Kidney epithelial cell (primary cell): ENCODE results near the gene AJAP1. TPM values are rescaled to one million over a fixed set of nuclear protein-coding genes. Genes with fewer than 3 reads are reported as not detected.
"Not testable (repeated sequence)": the region's sequence is repeated elsewhere in the genome, so short reads cannot be mapped to it uniquely, and the experiment has no call there.

Experiments
- DNase-seq: peaks from one replicate; pipeline ENCODE4 v3.0.0-alpha.2; 2010; ENCODE audit warnings: low read depth
- H3K27me3 ChIP-seq: 2 replicates; pipeline ENCODE4 v1.6.0; 2011; ENCODE audit warnings: low read length; ENCODE audit not compliant: control insufficient read depth, insufficient read depth
- H3K36me3 ChIP-seq: 2 replicates; pipeline ENCODE4 v1.5.1; 2011; ENCODE audit warnings: low read length; ENCODE audit not compliant: control insufficient read depth, insufficient read depth
- H3K4me3 ChIP-seq: 2 replicates; pipeline ENCODE4 v1.5.1; 2011; ENCODE audit warnings: low read depth, mild to moderate bottlenecking, control low read depth, low read length
- CTCF ChIP-seq: IDR thresholded peaks from 2 replicates; pipeline ENCODE4 v1.5.1; 2011; ENCODE audit warnings: mild to moderate bottlenecking, moderate library complexity, low read length, control low read depth, inconsistent platforms; ENCODE audit not compliant: insufficient read depth, poor library complexity, severe bottlenecking
- total RNA-seq: library from RNA; depleted of rRNA; stranded (reverse); fragments of >200 nt; gene quantifications from 2 replicates; pipeline ENCODE4 v1.2.3, GENCODE V29; 2015

The AJAP1 gene
- total RNA-seq, 1 donor from 2014 or later, result 0.67 TPM

- no peak for TF ChIP-seq CTCF
- H3K27me3 ChIP-seq, result peaks cover 11% of the 10 kb centered on the region
- DNase-seq, result no peak
- no peaks in the 10 kb centered on the region for H3K36me3 ChIP-seq
- H3K4me3 ChIP-seq, result no peak overlapping the region
These were observed 7.8 kb downstream of the AJAP1 start for GRCh38 chr1:4662168-4662567.

DNA sequence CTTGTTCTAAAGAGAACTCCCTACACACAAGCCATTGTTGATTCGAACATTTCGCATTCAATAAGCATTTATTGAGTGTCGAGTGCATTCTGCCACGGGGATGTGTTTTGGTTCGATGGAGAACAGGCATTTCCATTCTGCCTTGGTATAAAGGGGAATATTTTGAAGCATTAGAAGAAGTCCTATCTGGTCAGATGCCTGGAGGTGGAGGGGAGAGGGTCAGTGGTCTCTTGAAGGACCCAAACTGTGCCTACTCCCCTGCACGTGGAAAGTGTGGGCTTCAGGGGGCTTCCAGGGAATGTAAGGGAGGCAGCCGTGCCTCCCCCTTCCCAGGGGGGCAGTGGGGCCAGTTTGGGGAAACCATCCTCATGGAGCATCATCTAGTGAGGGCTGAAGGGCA is 8.3 kb downstream of the AJAP1 start:
- Histone ChIP-seq H3K36me3 (no peaks in the 10 kb centered on the region), H3K4me3 (no peak overlapping the region), H3K27me3 (peaks cover 11% of the 10 kb centered on the region)
- no peak for DNase-seq
- no peak for TF ChIP-seq CTCF

DNA sequence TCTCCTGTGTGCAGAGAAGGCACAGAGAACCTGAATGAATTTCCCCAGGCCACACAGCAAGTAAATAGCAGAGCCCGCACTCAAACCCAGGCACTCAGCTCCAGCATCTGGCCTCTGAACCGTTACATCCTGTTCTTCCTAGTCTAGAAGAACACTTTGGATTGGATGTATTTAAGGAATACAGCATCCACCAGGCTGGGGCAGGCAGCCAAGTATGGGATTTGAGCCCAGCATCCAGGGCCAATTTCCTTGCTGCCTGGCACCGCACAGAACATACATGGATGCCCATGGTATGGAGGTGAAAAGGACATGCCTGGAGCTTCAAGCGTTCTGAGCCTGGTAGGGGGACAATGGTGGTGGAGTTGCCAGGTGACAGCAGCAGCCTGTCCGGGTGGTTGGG is 9.7 kb downstream of the AJAP1 start:
- Histone ChIP-seq H3K36me3 (no peaks in the 10 kb centered on the region), H3K4me3 (no peak overlapping the region), H3K27me3 (no peaks in the 10 kb centered on the region)
- TF ChIP-seq CTCF, result no peak
- no peak for DNase-seq

DNA sequence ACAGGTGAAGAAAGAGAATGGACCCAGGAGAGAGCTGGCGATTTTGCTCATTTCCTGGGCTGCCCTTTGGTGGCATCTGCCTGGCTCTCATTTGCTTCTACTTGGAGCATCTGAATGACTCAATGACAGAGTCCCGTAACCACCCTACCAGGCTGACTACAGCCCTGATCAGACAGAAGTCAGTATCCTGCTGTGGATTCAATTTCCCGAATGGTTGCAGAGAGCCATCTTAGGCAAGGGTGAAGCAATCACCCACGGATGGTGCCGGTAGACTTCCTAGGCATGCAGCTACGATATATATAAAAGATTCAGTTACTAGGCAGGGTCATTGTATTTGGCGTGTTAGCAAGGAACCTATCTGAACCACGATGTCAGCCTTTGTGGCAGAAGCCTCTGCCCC is 10.2 kb downstream of the AJAP1 start:
- DNase-seq, result no peak
- TF ChIP-seq CTCF, result no peak
- Histone ChIP-seq H3K36me3 (no peaks in the 10 kb centered on the region), H3K4me3 (no peak overlapping the region), H3K27me3 (no peaks in the 10 kb centered on the region)

GRCh38 chr1:4665456-4665855 is 11.0 kb downstream of the AJAP1 start:
- no peak overlapping the region for H3K4me3 ChIP-seq
- no peaks in the 10 kb centered on the region for H3K36me3 ChIP-seq
- no peaks in the 10 kb centered on the region for H3K27me3 ChIP-seq
- no peak for DNase-seq
- TF ChIP-seq CTCF, result no peak

DNA sequence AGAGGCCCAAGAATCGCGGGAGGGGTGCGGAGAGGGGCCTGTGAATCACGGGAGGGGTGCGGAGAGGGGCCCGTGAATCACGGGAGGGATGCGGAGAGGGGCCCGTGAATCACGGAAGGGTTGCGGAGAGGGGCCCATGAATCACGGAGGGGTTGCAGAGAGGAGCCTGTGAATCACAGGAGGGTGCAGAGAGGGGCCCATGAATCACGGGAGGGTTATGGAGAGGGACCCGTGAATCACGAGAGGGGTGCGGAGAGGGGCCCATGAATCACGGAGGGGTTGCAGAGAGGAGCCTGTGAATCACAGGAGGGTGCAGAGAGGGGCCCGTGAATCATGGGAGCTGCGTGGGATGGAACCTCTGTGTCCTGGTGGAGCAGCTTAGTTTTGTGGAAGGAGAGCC is 12.3 kb downstream of the AJAP1 start:
- not testable (repeated sequence) for DNase-seq, H3K36me3 ChIP-seq, H3K4me3 ChIP-seq, H3K27me3 ChIP-seq
